H1 (cell line): Measurements from ENCODE around the gene FAM98C. TPM values are rescaled to one million over a fixed set of nuclear protein-coding genes. Genes with fewer than 3 reads are reported as not detected.
A peak's percentile ranks its signal among the peaks of the same experiment; 100 is the strongest.

Experiments
- CHD2 ChIP-seq: IDR thresholded peaks from 2 replicates; pipeline ENCODE4 v1.6.1; 2012; ENCODE audit warnings: low read length, improper control_type of control experiment
- EGR1 ChIP-seq: IDR thresholded peaks from 2 replicates; pipeline ENCODE4 v1.6.1; 2011; ENCODE audit warnings: low read depth, low read length, borderline replicate concordance
- FOSL1 ChIP-seq: IDR thresholded peaks from 2 replicates; pipeline ENCODE4 v1.6.1; 2011; ENCODE audit warnings: mild to moderate bottlenecking, low read depth, low read length, moderate library complexity; ENCODE audit not compliant: insufficient read depth
- HDAC6 ChIP-seq: IDR thresholded peaks from one replicate; pipeline ENCODE4 v1.7.1; 2012; ENCODE audit warnings: low read depth, mild to moderate bottlenecking, inconsistent platforms, low read length, moderate library complexity
- KDM4A ChIP-seq: IDR thresholded peaks from one replicate; pipeline ENCODE4 v1.7.1; 2012; ENCODE audit warnings: low read depth, mild to moderate bottlenecking, moderate library complexity, low read length, inconsistent platforms; ENCODE audit not compliant: severe bottlenecking
- NANOG ChIP-seq: IDR thresholded peaks from 2 replicates; pipeline ENCODE4 v1.6.1; 2011; ENCODE audit warnings: low read length, low read depth, mild to moderate bottlenecking, inconsistent platforms; ENCODE audit not compliant: insufficient read depth, poor library complexity, severe bottlenecking
- PHF8 ChIP-seq: fragments of 200-600 bp; sonication (generic); conservative IDR thresholded peaks from 2 replicates; pipeline ENCODE4 v1.7.1; 2012; ENCODE audit warnings: low read depth, mild to moderate bottlenecking, inconsistent platforms, low read length, moderate library complexity
- POLR2A ChIP-seq, 2 experiments: IDR thresholded peaks; 1 replicate in 1 of 2; 2 replicates in 1 of 2; pipeline ENCODE4 v1.6.1; 2011; ENCODE audit warnings: low read depth in 2 of 2, low read length in 2 of 2, mild to moderate bottlenecking in 2 of 2; ENCODE audit errors: control extremely low read depth in 1 of 2
- POU5F1 ChIP-seq: IDR thresholded peaks from 2 replicates; pipeline ENCODE4 v1.6.1; 2011; ENCODE audit warnings: low read depth, mild to moderate bottlenecking, low read length, moderate library complexity
- RAD21 ChIP-seq, 2 experiments: IDR thresholded peaks in 1 of 2; conservative IDR thresholded peaks in 1 of 2; 2 replicates each; pipeline ENCODE4 v1.6.1; 2011; ENCODE audit warnings: low read depth in 2 of 2, low read length in 2 of 2, improper control_type of control experiment in 1 of 2, inconsistent platforms in 1 of 2, mild to moderate bottlenecking in 1 of 2, moderate library complexity in 1 of 2
- SAP30 ChIP-seq: fragments of 300-600 bp; sonication (generic); IDR thresholded peaks from 2 replicates; pipeline ENCODE4 v1.7.1; 2012; ENCODE audit warnings: low read length, moderate library complexity, mild to moderate bottlenecking, inconsistent platforms; ENCODE audit not compliant: insufficient read depth, insufficient replicate concordance
- SIN3A ChIP-seq, 2 experiments: IDR thresholded peaks in 1 of 2; conservative IDR thresholded peaks in 1 of 2; 2 replicates each; pipeline ENCODE4 v1.6.1; 2011 to 2012; ENCODE audit warnings: low read length in 2 of 2, improper control_type of control experiment in 1 of 2, low read depth in 1 of 2, mild to moderate bottlenecking in 1 of 2
- TAF1 ChIP-seq: IDR thresholded peaks from 2 replicates; pipeline ENCODE4 v1.6.1; 2011; ENCODE audit warnings: mild to moderate bottlenecking, low read depth, low read length
- TAF7 ChIP-seq: optimal IDR thresholded peaks from 2 replicates; pipeline ENCODE3; 2011; ENCODE audit warnings: low read depth, mild to moderate bottlenecking, inconsistent platforms, low read length, moderate library complexity, borderline replicate concordance
- TEAD4 ChIP-seq: IDR thresholded peaks from 2 replicates; pipeline ENCODE4 v1.6.1; 2012; ENCODE audit warnings: low read depth, low read length, inconsistent platforms, mixed read lengths
- USF2 ChIP-seq: IDR thresholded peaks from 2 replicates; pipeline ENCODE4 v1.6.1; 2011; ENCODE audit warnings: low read length, improper control_type of control experiment
- ZNF274 ChIP-seq: IDR thresholded peaks from 2 replicates; pipeline ENCODE4 v1.7.0; 2012; ENCODE audit warnings: low read length, borderline replicate concordance; ENCODE audit errors: extremely low read depth
- polyA plus RNA-seq, 7 experiments: library from polyadenylated mRNA; depleted of rRNA in 3 of 7; stranded (reverse) in 5 of 7; unstranded in 2 of 7; fragments of >200 nt in 5 of 7; fragments of 200-250 nt in 2 of 7; gene quantifications; 1 replicate in 5 of 7; 2 replicates in 1 of 7; 4 replicates in 1 of 7; pipeline versions ENCODE4 v1.2.1 to v1.2.3, GENCODE V29; 2011 to 2013; ENCODE audit warnings: missing spikeins in 2 of 7, mixed read lengths in 2 of 7
- total RNA-seq: library from RNA; stranded (reverse); fragmentation: NEBNext Ultra II Directional; extraction: Animal tissue kit (Norgen Biotek cat#: 25700); gene quantifications from 2 replicates; pipeline ENCODE4 v1.2.1, GENCODE V29; 2021
- TF ChIP-seq, protein P1 (sequence below), 3 experiments: IDR thresholded peaks; 1 replicate in 2 of 3; 2 replicates in 1 of 3; pipeline versions ENCODE4 v1.5.1 to v1.6.1; 2011; ENCODE audit warnings: low read length in 3 of 3, mild to moderate bottlenecking in 3 of 3, inconsistent platforms in 2 of 3, low read depth in 1 of 3, moderate library complexity in 1 of 3; ENCODE audit not compliant: insufficient read depth in 1 of 3; ENCODE audit errors: control extremely low read depth in 1 of 3
- TF ChIP-seq, protein P2 (sequence below): IDR thresholded peaks from 2 replicates; pipeline ENCODE4 v1.6.1; 2012; ENCODE audit warnings: inconsistent platforms

The FAM98C gene
- total and polyA plus RNA-seq, 2 of the 8 experiments (the other 6 are each of a cell fraction or from before 2014, with no cell fraction given), result 6.1 to 9.4 TPM

DNA sequence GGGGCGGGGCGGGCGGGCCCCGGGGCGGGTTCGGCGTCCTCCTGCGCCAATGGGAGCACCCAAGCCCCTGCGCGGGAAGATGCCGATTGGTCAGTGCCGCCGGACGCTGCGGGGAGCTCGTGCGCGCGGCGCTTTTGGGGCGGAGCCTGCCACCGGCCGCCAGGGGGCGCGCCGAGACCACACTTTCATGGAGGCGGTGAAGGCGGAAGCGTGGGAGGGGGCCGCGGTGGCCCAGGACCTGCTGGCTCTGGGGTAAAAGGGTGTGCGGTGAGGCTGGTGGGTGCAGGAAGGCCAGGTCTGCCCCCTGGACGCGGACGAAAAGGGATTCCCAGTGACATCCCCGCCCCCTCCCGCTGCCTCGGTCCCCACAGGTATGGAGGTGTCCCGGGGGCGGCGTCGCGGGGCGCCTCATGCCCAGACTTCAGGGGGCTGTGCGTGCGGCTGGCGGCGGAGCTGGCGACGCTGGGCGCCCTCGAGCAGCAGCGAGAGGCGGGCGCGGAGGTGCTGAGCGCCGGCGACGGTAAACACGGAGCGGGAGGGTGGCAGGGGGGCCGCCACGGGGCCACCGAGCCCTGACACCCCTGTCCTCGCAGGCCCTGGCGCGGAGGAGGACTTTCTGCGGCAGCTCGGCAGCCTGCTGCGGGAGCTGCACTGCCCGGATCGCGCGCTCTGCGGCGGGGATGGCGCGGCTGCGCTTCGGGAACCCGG lies at the start of gene FAM98C (continued):
- TF ChIP-seq, protein P1, sequence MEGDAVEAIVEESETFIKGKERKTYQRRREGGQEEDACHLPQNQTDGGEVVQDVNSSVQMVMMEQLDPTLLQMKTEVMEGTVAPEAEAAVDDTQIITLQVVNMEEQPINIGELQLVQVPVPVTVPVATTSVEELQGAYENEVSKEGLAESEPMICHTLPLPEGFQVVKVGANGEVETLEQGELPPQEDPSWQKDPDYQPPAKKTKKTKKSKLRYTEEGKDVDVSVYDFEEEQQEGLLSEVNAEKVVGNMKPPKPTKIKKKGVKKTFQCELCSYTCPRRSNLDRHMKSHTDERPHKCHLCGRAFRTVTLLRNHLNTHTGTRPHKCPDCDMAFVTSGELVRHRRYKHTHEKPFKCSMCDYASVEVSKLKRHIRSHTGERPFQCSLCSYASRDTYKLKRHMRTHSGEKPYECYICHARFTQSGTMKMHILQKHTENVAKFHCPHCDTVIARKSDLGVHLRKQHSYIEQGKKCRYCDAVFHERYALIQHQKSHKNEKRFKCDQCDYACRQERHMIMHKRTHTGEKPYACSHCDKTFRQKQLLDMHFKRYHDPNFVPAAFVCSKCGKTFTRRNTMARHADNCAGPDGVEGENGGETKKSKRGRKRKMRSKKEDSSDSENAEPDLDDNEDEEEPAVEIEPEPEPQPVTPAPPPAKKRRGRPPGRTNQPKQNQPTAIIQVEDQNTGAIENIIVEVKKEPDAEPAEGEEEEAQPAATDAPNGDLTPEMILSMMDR (IDR thresholded peaks at IDR 0.05; ENCODE audit: control extremely low read depth in 1 of 3, insufficient read depth in 1 of 3, low read depth in 1 of 3, low read length in 3 of 3), result peak; percentile 88 to 95 (median 91)
- TF ChIP-seq PHF8 (no peak), CHD2 (peak; percentile 81), EGR1 (peak; percentile 86), TAF7 (peak; percentile 43), FOSL1 (peak; percentile 73; the same call in 1 of the 2 replicates), TEAD4 (no peak), POU5F1 (no peak), USF2 (no peak), SIN3A (conservative IDR thresholded peaks at IDR 0.05 in 1 of 2, IDR thresholded peaks at IDR 0.05 in 1 of 2; ENCODE audit: low read depth in 1 of 2, low read length in 2 of 2) (peak; percentile 22 to 80; a peak in 2 of 4 replicates), SAP30 (no peak), RAD21 (IDR thresholded peaks at IDR 0.05 in 1 of 2, conservative IDR thresholded peaks at IDR 0.05 in 1 of 2; ENCODE audit: low read depth in 2 of 2, low read length in 2 of 2) (peak; percentile 94 to 95), KDM4A (peak; percentile 97), ZNF274 (no peak), NANOG (peak; percentile 17), POLR2A (IDR thresholded peaks at IDR 0.05; ENCODE audit: control extremely low read depth in 1 of 2, low read depth in 2 of 2, low read length in 2 of 2) (0 out of 3 replicates have a peak, but pooled peaks of 1 of the 2 experiments have one; percentile 40), HDAC6 (no peak), TAF1 (no peak)
- TF ChIP-seq, protein P2, sequence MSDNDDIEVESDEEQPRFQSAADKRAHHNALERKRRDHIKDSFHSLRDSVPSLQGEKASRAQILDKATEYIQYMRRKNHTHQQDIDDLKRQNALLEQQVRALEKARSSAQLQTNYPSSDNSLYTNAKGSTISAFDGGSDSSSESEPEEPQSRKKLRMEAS, result peak; percentile 69
